HG02970 (cell line): ENCODE data around the gene COQ5.

Experiments used
- ATAC-seq: cut with Tn5 transposase; IDR thresholded peaks from one replicate; pipeline ENCODE4 v1.9.1; 2021; ENCODE audit warnings: mild to moderate bottlenecking, moderate library complexity, moderate number of reproducible peaks; ENCODE audit not compliant: unreplicated experiment, low FRiP score

Gene COQ5, protein sequence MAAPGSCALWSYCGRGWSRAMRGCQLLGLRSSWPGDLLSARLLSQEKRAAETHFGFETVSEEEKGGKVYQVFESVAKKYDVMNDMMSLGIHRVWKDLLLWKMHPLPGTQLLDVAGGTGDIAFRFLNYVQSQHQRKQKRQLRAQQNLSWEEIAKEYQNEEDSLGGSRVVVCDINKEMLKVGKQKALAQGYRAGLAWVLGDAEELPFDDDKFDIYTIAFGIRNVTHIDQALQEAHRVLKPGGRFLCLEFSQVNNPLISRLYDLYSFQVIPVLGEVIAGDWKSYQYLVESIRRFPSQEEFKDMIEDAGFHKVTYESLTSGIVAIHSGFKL

DNA sequence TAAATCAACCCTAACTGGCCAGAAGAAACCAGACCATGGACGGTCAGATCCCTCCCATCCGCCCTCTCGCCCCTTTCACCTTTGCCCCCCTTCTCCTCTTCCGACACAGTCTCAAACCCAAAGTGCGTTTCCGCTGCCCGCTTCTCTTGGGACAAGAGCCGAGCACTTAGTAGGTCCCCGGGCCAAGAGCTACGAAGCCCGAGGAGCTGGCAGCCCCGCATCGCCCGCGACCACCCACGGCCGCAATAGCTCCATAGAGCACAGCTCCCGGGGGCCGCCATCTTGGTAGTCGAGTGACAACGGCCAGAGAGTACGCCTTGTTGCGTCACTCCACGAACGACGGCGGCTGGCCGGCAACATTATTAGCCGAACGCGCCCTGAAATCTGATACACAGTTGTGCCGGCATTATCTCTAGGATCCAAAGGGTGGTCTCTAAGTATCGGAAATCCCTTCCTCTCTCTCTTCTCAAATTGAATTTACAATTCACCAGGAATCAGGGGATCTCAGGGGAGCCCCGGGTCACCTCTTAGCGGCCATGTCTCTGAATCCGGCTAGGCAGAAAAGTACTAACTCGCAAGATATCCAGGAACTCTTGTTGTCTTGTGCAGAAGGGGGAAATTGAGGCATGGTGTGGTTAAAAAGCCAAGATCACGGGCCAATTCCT is at the start of gene COQ5:
Gene COQ5 (minus strand): TSS at position 298 of the 665 bp plus-strand sequence. CDS start 17 bp downstream, at position 281.
- peak; percentile 63 for ATAC-seq

GRCh38 chr12:120574106-120574505 is 45.1 kb upstream of the COQ5 start:
- ATAC-seq, result no peak

GRCh38 chr12:120573560-120573959 is 44.6 kb upstream of the COQ5 start:
- no peak for ATAC-seq

DNA sequence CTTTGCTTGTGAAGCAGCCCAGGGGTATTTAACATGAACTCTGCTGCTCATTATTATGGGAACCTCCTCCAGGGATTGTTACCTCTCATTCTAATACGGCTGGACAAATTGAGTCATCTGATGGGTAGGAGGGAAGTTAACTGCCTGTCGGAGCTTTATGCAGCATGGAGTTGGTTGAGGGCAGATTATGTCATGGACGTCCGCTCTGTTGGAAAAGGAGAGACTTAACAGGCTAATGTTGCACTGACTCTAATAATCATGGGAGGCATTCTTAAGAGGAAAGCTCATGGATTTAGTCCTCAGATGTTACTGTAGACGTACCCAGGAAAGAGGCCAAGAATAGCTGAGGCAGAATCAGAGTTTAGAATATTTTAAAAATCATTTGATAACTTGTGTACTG is 42.3 kb upstream of the COQ5 start:
- no peak for ATAC-seq

- ATAC-seq, result no peak
These were observed 34.5 kb upstream of the COQ5 start for GRCh38 chr12:120563495-120563894.

DNA sequence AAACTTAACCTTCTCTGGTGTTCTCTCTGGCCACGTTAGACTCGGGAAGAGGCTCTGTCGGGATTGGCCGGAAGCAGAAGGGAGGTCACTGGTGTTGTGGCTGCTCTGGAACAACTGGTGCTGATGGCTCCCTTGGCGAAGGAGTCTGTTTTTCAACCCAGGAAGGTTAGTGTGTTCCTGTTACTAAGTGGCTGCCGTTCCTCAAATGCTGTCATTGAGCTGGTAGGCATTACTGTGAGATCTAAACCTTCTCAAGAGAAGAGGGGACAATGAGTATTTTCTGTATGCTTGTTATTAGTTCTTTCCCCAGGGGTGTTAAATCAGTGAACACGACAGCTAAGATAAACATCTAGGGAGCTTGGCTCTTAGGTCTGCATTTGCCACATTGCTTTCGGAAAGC is 33.9 kb upstream of the COQ5 start:
- no peak for ATAC-seq

GRCh38 chr12:120557589-120557988 is 28.6 kb upstream of the COQ5 start:
- no peak for ATAC-seq

DNA sequence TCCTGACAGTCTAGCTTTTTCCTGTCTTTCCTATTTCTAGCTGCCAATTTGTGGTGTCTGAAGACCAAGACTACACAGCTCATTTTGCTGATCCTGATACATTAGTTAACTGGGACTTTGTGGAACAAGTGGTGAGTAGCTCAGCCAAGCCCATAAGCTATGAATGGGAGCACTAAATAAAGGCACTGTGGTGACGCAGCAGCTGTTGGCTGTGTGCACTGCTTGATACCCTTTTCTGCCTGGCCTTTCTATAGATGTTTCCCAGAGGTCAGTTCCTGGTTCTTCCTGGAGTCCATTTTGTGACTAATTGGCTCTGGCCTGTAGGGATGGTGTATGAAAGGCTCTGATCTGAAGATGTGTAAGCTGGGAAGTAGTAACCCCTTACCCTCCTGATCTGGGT is 25.7 kb upstream of the COQ5 start:
- no peak for ATAC-seq

DNA sequence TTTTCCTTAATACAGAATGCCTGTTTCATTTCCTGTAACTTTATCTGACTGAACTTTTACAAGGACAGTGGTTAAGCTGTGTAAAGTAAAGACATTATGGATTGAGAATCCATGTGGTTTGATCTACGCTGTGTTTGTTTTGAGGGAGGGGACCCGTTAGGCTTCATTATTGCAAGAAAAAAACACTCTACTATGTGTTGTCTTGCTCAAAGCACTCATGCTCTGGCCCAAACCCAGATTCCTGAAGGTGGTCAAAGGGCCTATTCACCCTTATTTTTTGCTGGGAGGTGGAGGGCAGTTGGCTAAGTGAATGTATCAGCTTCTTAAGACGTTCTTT is 17.1 kb upstream of the COQ5 start:
- ATAC-seq, result no peak

DNA sequence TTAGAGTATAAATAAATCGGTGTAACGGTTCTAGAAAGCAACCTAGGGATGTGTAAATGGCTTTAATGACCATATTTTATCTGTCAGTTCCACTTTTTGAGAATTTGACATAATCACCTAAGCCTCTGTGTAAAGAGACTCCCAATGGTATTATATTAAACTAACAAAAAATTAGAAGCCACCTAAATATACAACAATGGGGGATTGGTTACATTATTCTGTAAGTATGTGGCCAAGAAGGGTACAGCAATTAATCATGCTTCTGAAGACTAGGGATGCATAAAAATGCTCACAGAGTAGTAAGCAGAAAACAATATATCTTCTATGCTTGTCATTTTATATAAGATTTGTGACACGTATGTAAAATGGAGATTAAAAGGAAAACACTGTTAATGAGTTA is 15.7 kb upstream of the COQ5 start:
- ATAC-seq, result no peak

GRCh38 chr12:120542166-120542565 is 13.2 kb upstream of the COQ5 start:
- ATAC-seq, result no peak

- no peak for ATAC-seq
These were observed 11.5 kb upstream of the COQ5 start for GRCh38 chr12:120540445-120540844.

DNA sequence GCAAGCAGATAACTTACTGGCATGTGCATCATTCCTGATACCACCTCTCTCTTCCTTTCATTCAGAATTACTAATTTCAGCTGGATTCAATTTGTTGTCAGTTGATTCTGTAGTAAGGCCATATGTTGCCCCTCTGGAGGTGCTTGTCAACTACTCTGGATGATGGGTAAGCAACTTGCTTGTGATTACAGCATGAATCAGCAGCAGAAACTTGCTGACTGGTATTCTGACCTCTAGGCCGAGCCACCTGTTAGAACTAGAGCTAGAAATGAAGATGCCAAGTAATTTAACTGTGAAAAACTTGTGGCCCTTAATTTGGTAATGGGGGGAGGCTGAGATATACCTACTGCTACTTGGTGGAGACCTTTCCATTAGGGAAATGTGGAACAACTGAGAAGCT is 10.3 kb upstream of the COQ5 start:
- no peak for ATAC-seq

- no peak for ATAC-seq
These were observed 9.6 kb upstream of the COQ5 start for GRCh38 chr12:120538281-120539156.

GRCh38 chr12:120537856-120538220 is 8.9 kb upstream of the COQ5 start:
- ATAC-seq, result no peak

GRCh38 chr12:120536064-120536791 is 7.3 kb upstream of the COQ5 start:
- no peak for ATAC-seq

DNA sequence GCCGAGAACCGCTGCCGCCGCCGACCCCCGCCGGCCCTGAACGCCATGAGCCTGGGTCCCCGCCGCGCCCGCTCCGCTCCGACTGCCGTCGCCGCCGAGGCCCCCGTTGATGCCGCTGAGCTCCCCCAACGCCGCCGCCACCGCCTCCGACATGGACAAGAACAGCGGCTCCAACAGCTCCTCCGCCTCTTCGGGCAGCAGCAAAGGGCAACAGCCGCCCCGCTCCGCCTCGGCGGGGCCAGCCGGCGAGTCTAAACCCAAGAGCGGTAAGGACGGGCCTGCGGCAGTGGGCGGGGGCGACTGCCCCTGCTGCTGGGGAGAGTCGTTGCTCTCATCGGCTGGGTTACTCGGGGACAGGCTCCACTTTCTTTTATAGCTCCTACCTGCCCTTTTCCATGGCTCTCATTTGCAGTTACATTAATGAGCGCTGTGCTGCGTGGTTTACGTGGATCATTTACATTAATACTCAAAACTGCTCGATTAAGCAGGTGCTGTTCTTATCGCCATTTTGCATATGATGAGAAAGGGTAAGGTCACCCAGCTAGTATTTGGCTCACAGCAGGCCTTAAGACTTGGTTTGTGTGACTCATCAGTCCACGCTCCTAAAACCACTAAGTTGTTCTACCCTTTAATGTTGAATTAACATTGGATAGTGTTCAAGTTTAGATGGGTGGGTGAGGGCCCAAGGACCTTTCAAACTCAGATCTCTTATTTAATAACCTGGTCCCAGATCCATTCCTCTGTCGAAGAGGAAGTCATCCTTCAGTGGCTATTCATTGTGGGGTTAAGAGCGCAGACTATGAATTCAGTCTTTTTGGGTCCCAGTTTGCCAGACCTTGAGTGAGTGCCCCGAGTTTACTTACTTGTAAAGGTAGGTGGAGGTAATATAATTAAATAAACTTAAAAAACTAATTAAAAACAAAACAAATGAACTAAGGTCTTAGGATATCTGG is 6.0 kb upstream of the COQ5 start:
- peak; percentile 32 for ATAC-seq

DNA sequence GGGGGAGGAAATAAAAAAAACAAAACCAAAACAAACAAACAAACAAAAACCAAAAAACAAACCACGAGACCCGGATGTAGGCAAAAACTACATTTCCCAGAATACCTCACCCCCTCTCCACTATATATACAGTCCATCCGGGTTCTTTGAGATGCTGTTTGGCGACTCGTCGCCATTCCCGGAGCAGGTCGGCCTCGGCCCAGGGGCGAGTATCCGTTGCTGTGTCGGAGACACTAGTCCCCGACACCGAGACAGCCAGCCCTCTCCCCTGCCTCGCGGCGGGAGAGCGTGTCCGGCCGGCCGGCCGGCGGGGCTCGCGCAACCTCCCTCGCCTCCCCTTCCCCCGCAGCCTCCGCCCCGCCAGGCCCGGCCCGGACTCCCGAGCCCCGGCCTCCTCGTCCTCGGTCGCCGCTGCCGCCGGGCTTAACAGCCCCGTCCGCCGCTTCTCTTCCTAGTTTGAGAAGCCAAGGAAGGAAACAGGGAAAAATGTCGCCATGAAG is 5.3 kb upstream of the COQ5 start, which contains the start of gene RNF10:
Gene RNF10 (plus strand): TSS at position 154 of the 500 bp plus-strand sequence. CDS start 456 bp downstream, outside the sequence.
- ATAC-seq, result peak; percentile 72

DNA sequence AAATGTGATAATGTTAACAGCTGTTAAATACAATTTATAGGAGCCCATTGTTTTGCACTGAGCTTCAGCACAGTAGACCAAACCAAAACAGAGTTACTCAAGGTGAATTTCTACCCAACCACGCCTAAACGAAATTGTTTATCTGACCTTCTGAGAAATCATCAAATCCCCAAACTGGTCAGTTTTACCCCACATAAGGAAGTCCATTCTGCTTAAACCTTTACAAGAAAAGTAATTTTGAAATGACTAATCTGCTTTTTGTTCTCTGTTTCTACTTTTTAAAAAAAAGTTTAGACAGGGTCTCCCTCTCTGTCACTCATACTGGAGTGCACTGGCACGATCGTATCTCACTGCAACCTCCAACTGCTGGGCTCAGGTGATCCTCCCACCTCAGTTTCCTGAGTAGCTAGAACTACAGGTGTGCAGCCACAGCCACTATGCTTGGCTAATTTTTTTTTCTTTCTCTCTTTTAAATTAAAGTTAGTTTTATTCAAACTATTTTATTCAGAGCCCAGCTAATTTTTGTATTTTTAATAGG is 3.8 kb upstream of the COQ5 start:
- ATAC-seq, result no peak
